ENCODE results near the gene NVL.

Gene NVL

DNA sequence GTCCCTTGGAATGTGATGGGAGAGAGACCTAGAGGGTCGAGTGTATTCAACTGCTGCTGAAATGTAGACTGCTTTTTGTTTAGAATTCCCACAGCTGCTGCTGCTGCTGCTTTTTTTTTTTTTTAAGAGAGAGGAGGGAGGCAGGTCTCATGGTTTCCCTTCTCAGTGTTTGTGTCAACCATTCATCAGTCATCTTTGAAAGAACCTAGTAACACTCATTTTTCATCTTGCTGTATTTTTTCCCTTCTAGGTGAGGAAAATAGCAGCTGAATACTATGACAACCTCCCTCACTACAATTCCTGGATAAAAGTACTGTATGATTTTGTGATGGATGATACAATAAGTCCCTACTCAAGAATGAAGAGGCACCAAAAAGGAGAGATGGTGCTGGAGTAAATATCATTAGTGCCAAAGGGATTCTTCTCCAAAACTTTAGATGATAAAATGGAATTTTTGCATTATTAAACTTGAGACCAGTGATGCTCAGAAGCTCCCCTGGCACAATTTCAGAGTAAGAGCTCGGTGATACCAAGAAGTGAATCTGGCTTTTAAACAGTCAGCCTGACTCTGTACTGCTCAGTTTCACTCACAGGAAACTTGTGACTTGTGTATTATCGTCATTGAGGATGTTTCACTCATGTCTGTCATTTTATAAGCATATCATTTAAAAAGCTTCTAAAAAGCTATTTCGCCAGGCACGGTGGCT is 137.7 kb downstream of the NVL start:
- no peak for DNase-seq

DNA sequence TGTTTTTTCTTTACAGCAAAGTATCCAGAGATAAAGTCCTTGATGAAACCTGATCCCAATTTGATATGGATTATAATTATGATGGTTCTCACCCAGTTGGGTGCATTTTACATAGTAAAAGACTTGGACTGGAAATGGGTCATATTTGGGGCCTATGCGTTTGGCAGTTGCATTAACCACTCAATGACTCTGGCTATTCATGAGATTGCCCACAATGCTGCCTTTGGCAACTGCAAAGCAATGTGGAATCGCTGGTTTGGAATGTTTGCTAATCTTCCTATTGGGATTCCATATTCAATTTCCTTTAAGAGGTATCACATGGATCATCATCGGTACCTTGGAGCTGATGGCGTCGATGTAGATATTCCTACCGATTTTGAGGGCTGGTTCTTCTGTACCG is 140.4 kb downstream of the NVL start:
- no peak for DNase-seq

DNA sequence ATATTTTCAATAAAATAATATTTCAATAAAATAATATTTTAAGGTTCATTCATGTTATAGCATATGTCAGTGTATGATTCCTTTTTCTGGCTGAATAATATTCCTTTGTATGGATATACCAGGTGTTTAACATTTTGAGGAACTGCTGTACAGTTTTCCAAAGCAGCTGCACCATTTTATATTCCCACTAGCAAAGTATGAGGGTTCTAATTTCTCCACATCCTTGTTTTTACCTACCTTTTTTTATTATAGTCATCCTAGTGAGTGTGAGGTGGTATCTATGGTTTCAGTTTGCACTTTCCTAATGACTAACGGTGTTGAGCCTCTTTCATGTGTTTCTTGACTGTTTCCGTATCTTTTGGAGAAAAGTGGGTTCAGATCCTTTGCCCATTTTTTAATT is 141.7 kb downstream of the NVL start:
- no peak for DNase-seq

DNA sequence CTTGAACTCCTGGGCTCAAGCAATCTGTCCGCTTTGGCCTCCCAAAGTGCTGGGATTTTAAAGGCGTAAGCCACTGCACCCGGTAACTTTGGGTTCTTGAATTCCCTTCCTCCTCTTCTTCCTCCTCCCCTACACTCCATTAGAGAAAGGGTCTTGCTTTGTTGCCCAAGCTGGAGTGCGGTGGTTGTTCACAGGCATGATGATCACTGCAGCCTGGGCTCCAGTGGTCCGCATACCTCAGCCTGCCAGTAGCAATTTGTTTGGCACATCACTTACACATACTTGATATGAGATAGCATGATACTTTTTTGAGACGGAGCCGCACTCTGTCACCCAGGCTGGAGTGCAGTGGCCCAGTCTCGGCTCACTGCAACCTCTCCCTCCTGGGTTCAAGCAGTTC is 144.8 kb downstream of the NVL start:
- DNase-seq: no peak

DNA sequence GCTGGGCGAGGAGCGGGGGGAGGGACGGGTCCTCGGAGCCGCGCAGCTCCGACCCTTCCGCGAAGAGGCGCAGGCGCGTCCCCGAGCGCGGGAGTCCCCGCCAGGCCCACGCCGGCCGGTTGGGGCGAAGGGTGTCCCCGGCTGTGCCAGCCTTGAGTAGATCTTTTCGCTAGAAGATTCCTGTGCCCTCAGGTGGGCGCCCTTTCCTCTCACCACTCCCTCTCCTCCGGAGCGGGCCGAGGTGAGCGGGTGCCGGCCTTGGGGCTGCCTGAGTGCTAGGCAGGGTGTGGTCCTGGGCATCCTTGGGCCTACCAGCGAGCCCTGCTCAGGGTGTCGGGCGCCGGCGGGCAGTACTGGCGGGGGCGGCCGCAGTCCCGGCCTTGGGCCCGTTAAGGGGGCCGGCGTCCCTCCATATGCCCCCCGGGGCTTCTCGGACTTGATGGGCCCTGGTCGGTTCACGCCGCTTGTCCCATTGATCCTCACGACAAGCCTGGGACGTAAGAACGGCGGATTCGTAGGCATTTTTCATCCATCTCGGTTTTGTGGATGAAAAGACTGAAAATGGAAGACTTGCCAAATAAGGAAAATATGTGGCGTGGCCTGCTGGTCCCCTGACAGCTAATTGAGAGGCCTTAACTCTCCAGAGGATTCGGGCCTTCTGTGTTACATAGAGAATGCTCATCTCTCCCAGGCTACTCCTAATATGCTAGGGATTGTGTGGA is 146.2 kb downstream of the NVL start:
- DNase-seq: peak; percentile 60

DNA sequence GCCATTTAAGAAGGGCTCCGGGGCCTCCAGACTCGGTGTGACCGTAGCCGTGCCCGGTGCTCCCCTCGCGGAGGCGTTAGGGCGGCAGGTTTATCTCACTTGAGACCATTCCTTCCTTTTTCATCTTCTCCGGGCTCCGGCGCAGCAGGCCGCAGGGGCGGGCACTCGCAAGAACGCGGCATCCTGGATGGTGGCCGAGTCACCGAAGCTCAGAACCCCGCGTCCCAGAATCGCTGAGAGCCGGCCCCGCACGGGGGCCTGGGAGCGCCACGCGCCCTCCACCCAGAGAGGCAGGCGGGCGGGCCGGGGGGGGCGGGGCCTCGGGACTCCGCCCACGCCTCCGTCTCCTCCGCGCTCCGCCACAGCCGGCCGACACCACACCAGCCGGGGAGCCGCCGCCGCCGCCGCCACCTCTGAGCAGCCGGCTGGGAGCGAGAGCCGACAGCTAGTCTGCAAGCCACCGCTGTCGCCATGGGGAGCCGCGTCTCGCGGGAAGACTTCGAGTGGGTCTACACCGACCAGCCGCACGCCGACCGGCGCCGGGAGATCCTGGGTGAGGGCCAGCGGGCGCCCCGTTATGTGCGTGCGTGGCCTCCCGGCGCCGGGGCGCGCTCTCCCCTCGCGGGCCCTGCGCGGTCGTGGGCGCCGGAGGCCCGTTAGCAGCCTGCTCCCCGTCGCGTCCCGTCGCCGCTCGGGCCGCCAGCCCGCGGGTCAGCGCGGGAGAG is 146.9 kb downstream of the NVL start, which contains the start of gene DEGS1:
TSS of gene DEGS1 (plus strand) at position 375 of the 725 bp plus-strand sequence. CDS start at position 472, 97 bp downstream.
- peak; percentile 90 for DNase-seq

DNA sequence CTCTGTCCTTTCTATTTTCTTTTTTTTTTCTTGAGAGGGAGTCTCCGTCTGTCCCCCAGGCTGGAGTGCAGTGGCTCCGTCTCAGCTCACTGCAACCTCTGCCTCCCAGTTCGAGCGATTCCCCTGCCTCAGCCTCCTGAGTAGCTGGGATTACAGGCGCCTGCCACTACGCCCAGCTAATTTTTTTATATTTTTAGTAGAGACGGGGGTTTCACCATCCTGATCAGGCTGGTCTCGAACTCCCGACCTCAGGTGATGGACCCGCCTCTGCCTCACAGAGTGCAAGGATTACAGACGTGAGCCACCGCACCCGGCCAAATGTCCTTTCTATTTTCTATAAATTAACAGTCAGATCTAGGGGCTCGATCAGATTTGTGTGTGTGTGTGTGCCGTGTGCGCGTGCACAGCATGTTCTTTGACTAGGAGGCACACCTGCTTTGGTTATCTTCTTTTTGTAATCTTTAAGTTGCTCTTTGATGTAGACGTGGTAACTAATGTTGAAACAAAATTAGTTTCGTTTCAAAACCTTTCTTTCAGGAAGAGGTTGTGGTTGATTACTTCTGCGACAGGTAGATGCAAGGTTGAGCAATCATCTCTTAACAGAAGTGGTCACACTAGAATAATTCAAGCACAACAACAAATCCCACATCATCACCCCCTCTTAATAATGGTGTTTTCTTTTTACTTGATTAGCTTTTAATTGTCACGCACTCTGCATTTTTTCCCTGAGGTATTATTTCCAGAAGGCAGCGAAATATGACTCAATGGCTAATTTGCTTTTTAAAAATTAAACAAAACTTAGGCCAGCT is 147.7 kb downstream of the NVL start:
- peak; percentile 39 for DNase-seq

DNA sequence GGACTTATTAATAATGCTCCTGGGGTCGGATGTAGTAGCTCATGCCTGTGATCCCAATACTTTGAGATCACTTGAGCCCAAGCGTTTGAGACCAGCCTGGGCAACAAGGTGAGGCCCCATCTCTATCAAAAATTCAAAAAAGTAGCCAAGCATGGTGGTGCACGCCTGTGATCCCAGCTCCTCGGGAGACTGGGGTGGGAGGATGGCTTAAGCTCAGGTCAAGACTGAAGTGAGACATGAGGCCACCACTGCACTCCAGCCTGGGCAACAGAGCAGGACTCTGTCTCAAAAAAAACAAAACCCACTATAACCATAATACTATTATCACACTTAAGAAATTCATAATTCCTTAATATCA is 148.5 kb downstream of the NVL start:
- DNase-seq: no peak

DNA sequence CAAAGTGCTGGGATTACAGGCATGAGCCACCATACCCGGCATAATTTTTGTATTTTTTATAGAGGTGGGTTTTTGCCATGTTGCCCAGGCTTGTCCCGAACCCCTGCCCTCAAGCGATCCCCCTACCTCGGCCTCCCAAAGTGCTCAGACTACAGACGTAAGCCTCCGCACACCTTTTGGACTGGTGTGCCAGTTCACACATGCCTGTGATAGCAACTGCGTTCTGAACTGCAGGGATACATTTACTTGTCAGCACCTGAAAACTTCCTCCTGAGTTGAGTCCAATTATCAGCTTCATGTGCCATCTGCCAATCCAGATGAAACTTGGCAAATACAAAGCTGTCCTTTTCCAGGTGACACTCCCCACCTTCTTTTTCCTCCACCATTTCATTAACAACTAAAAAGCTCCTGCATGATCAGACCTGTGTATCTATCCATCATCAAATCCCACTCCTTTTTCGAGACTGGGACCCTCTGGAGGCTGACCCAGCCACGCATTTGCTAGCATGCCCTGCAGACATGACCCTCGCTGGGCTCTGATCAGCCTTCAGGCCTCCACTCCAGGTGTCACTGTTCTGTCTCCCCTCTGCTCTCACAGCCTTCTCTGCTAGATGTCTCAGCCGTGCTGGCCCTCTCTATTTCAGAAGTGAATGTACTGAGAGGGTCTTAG is 149.1 kb downstream of the NVL start:
- no peak for DNase-seq

DNA sequence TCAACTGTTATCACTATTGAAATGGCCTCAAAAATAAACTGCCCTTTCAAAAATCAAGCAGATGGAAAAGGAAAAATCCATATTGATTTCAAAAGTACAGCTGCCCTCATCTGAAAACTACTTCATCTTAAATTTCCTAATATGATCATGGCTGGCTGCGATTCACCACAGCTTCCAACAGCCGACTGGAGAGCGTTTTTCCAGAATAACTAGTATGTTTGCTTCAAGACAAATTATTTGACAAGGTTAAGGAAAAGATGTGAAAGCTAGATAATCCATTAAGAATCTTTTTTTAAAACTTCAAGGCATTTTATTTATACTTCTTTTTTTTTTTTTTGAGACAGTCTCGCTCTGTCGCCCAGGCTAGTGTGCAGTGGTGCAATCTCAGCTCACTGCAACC is 151.1 kb downstream of the NVL start:
- no peak for DNase-seq

DNA sequence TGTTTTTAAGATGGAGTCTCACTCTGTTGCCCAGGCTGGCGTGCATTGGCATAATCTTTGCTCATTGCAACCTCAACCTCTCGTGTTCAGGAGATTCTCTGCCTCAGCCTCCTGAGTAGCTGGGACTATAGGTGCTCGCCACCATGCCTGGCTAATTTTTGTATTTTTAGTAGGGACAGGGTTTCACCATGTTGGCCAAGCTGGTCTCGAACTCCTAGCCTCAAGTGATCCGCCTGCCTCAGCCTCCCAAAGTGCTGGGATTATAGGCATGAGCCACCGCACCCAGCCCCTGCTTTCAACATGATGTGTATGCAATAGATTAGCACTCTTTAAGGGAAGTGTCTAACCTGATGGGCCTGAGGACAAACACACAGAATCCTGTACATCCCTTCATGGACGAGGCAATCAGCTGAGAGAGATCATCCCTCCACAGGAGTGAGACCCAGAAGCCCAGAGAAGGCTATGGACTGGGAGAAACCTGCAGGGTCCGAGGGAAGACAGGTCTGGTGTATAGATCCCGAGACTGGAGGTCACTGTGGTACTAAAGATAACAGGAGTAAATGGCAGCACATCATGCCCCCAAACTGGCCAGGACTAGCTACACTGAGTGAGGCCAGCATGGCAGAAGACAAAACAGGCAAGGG is 152.5 kb downstream of the NVL start:
- no peak for DNase-seq
